ENCODE measurements around the gene HIGD1C. TPM values are rescaled to one million over a fixed set of nuclear protein-coding genes. Genes with fewer than 3 reads are reported as not detected.
"Not testable (repeated sequence)": the region's sequence is repeated elsewhere in the genome, so short reads cannot be mapped to it uniquely, and the experiment has no call there.

HIGD1C gene
- total RNA-seq, 2 experiments from 2014 or later: not detected

- Mint-ChIP-seq H3K36me3 (peaks cover 6% of the 10 kb centered on the region), H3K4me3 (peak overlapping the region; percentile 29), H3K27ac (no peak overlapping the region), H3K27me3 (no peaks in the 10 kb centered on the region), H3K4me1 (peaks cover 36% of the 10 kb centered on the region), H3K9me3 (no peaks in the 10 kb centered on the region)
- POLR2A ChIA-PET: interaction anchor here (0.7 kb wide), 1 partner anchor 421 kb away, joined by 4 read pairs; the partner anchor contains the start of gene DIP2B
- no peak for ATAC-seq (ENCODE audit: low read depth)
- DNase-seq: no peak
These were observed 26.4 kb upstream of the HIGD1C start for GRCh38 chr12:50925920-50926319.

GRCh38 chr12:50926415-50926814 is 25.9 kb upstream of the HIGD1C start:
- H3K4me1 Mint-ChIP-seq: peaks cover 36% of the 10 kb centered on the region
- no peaks in the 10 kb centered on the region for H3K9me3 Mint-ChIP-seq
- no peak for DNase-seq
- no peaks in the 10 kb centered on the region for H3K27me3 Mint-ChIP-seq
- no peak overlapping the region for H3K27ac Mint-ChIP-seq
- peak overlapping the region; percentile 34 for H3K4me3 Mint-ChIP-seq
- POLR2A ChIA-PET: interaction anchor here (0.6 to 0.7 kb wide), 2 partner anchors 158 to 422 kb away, joined by 3 to 4 read pairs; partner anchors contain the start of gene DIP2B
- H3K36me3 Mint-ChIP-seq: peaks cover 7% of the 10 kb centered on the region
- ATAC-seq (ENCODE audit: low read depth): no peak

GRCh38 chr12:50926932-50927331 is 25.4 kb upstream of the HIGD1C start:
- not testable (repeated sequence) for H3K36me3 Mint-ChIP-seq, H3K27ac Mint-ChIP-seq
- POLR2A ChIA-PET: interaction anchor here (0.6 kb wide), 1 partner anchor 159 kb away, joined by 3 read pairs; no protein-coding TSS in a partner anchor

GRCh38 chr12:50927356-50927755 is 25.0 kb upstream of the HIGD1C start:
- POLR2A ChIA-PET: no interaction called here
- H3K27me3 Mint-ChIP-seq: no peaks in the 10 kb centered on the region
- no peak for ATAC-seq (ENCODE audit: low read depth)

More at GRCh38 chr12:50926932-50927331, 25.4 kb upstream of the HIGD1C start:
- H3K9me3 Mint-ChIP-seq; ATAC-seq (ENCODE audit: low read depth); DNase-seq; H3K27me3 Mint-ChIP-seq: not testable (repeated sequence)
- H3K4me3 Mint-ChIP-seq: peak overlapping the region; percentile 34
- peaks cover 36% of the 10 kb centered on the region for H3K4me1 Mint-ChIP-seq

GRCh38 chr12:50927766-50928224 is 24.5 kb upstream of the HIGD1C start:
- Mint-ChIP-seq H3K4me1 (peaks cover 37% of the 10 kb centered on the region), H3K4me3 (peak overlapping the region; percentile 20), H3K9me3 (no peaks in the 10 kb centered on the region), H3K36me3 (peaks cover 8% of the 10 kb centered on the region), H3K27me3 (no peaks in the 10 kb centered on the region), H3K27ac (no peak overlapping the region)
- ATAC-seq (ENCODE audit: low read depth): no peak
- POLR2A ChIA-PET: no interaction called here
- DNase-seq: no peak

More at GRCh38 chr12:50927356-50927755, 25.0 kb upstream of the HIGD1C start:
- peaks cover 7% of the 10 kb centered on the region for H3K36me3 Mint-ChIP-seq
- H3K4me1 Mint-ChIP-seq: peaks cover 36% of the 10 kb centered on the region
- peak overlapping the region; percentile 4 for H3K4me3 Mint-ChIP-seq
- H3K27ac Mint-ChIP-seq: no peak overlapping the region
- H3K9me3 Mint-ChIP-seq: no peaks in the 10 kb centered on the region
- no peak for DNase-seq

- DNase-seq: no peak
- Mint-ChIP-seq H3K36me3 (peaks cover 8% of the 10 kb centered on the region), H3K4me3 (peak overlapping the region; percentile 8), H3K27me3 (no peaks in the 10 kb centered on the region), H3K27ac (no peak overlapping the region), H3K9me3 (no peaks in the 10 kb centered on the region), H3K4me1 (peaks cover 34% of the 10 kb centered on the region)
- no peak for ATAC-seq (ENCODE audit: low read depth)
- POLR2A ChIA-PET: no interaction called here
These were observed 24.0 kb upstream of the HIGD1C start for GRCh38 chr12:50928392-50928791.

- Mint-ChIP-seq H3K27me3 (no peaks in the 10 kb centered on the region), H3K4me1 (peaks cover 22% of the 10 kb centered on the region), H3K36me3 (peaks cover 10% of the 10 kb centered on the region), H3K4me3 (no peak overlapping the region), H3K27ac (no peak overlapping the region), H3K9me3 (no peaks in the 10 kb centered on the region)
- POLR2A ChIA-PET: no interaction called here
- no peak for DNase-seq
- ATAC-seq (ENCODE audit: low read depth): no peak
These were observed 22.5 kb upstream of the HIGD1C start for GRCh38 chr12:50929831-50930230.

- H3K9me3 Mint-ChIP-seq; H3K27me3 Mint-ChIP-seq; ATAC-seq (ENCODE audit: low read depth); H3K4me3 Mint-ChIP-seq; H3K27ac Mint-ChIP-seq; H3K36me3 Mint-ChIP-seq; DNase-seq; POLR2A ChIA-PET: not testable (repeated sequence)
- H3K4me1 Mint-ChIP-seq: peaks cover 15% of the 10 kb centered on the region
These were observed 21.9 kb upstream of the HIGD1C start for GRCh38 chr12:50930477-50930876.

- no peak for DNase-seq
- H3K4me3 Mint-ChIP-seq: no peak overlapping the region
- H3K27ac Mint-ChIP-seq: no peak overlapping the region
- H3K27me3 Mint-ChIP-seq: no peaks in the 10 kb centered on the region
- peaks cover 15% of the 10 kb centered on the region for H3K36me3 Mint-ChIP-seq
- POLR2A ChIA-PET: no interaction called here
- H3K4me1 Mint-ChIP-seq: peaks cover 6% of the 10 kb centered on the region
- peaks cover 5% of the 10 kb centered on the region for H3K9me3 Mint-ChIP-seq
- ATAC-seq (ENCODE audit: low read depth): no peak
These were observed 19.5 kb upstream of the HIGD1C start for GRCh38 chr12:50932787-50933280.

GRCh38 chr12:50933459-50934124 is 18.8 kb upstream of the HIGD1C start:
- Mint-ChIP-seq H3K36me3 (peaks cover 15% of the 10 kb centered on the region), H3K4me1 (peaks cover 2% of the 10 kb centered on the region), H3K27ac (no peak overlapping the region), H3K27me3 (no peaks in the 10 kb centered on the region), H3K4me3 (no peak overlapping the region), H3K9me3 (peaks cover 7% of the 10 kb centered on the region)
- no peak for ATAC-seq (ENCODE audit: low read depth)
- DNase-seq: no peak
- POLR2A ChIA-PET: no interaction called here

GRCh38 chr12:50934371-50934851 is 17.9 kb upstream of the HIGD1C start:
- Mint-ChIP-seq H3K27ac (no peak overlapping the region), H3K9me3 (peaks cover 11% of the 10 kb centered on the region), H3K4me1 (peaks cover 2% of the 10 kb centered on the region), H3K4me3 (no peak overlapping the region), H3K36me3 (peaks cover 15% of the 10 kb centered on the region), H3K27me3 (no peaks in the 10 kb centered on the region)
- POLR2A ChIA-PET: no interaction called here
- ATAC-seq (ENCODE audit: low read depth): no peak
- no peak for DNase-seq

- Mint-ChIP-seq H3K27ac (no peak overlapping the region), H3K4me1 (peaks cover 2% of the 10 kb centered on the region), H3K4me3 (no peak overlapping the region), H3K36me3 (peaks cover 15% of the 10 kb centered on the region), H3K27me3 (no peaks in the 10 kb centered on the region), H3K9me3 (peaks cover 11% of the 10 kb centered on the region)
- no peak for DNase-seq
- ATAC-seq (ENCODE audit: low read depth): no peak
- POLR2A ChIA-PET: no interaction called here
These were observed 17.1 kb upstream of the HIGD1C start for GRCh38 chr12:50934981-50935807.

GRCh38 chr12:50936821-50937530 is 15.4 kb upstream of the HIGD1C start:
- Mint-ChIP-seq H3K27ac (no peak overlapping the region), H3K4me3 (no peak overlapping the region), H3K4me1 (peaks cover 2% of the 10 kb centered on the region), H3K36me3 (peaks cover 10% of the 10 kb centered on the region), H3K27me3 (no peaks in the 10 kb centered on the region), H3K9me3 (peaks cover 11% of the 10 kb centered on the region)
- ATAC-seq (ENCODE audit: low read depth) (no peak), DNase-seq (no peak)
- POLR2A ChIA-PET: no interaction called here
